Cardiac fibroblast (primary cell): ENCODE data around the gene CTDNEP1.

Experiments used
- DNase-seq, 2 donors: peaks; one replicate each; pipeline versions ENCODE4 v3.0.0 to v3.0.0-alpha.2; 2010; ENCODE audit warnings: low read depth in 2 of 2
- H3K4me3 ChIP-seq, 2 donors: replicated peaks in 1 of 2; 1 replicate in 1 of 2; 2 replicates in 1 of 2; pipeline ENCODE4 v1.5.1; 2011; ENCODE audit warnings: low read depth in 2 of 2, low read length in 2 of 2, mild to moderate bottlenecking in 2 of 2, moderate library complexity in 1 of 2
- TF ChIP-seq, protein P1 (sequence below): IDR thresholded peaks from one replicate; pipeline ENCODE4 v1.5.1; 2011; ENCODE audit warnings: low read depth, mild to moderate bottlenecking, low read length, inconsistent platforms

The CTDNEP1 gene

GRCh38 chr17:7222093-7222971 is 29.2 kb downstream of the CTDNEP1 start:
- TF ChIP-seq, protein P1, sequence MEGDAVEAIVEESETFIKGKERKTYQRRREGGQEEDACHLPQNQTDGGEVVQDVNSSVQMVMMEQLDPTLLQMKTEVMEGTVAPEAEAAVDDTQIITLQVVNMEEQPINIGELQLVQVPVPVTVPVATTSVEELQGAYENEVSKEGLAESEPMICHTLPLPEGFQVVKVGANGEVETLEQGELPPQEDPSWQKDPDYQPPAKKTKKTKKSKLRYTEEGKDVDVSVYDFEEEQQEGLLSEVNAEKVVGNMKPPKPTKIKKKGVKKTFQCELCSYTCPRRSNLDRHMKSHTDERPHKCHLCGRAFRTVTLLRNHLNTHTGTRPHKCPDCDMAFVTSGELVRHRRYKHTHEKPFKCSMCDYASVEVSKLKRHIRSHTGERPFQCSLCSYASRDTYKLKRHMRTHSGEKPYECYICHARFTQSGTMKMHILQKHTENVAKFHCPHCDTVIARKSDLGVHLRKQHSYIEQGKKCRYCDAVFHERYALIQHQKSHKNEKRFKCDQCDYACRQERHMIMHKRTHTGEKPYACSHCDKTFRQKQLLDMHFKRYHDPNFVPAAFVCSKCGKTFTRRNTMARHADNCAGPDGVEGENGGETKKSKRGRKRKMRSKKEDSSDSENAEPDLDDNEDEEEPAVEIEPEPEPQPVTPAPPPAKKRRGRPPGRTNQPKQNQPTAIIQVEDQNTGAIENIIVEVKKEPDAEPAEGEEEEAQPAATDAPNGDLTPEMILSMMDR, result no peak
- no peak for DNase-seq
- H3K4me3 ChIP-seq, result no peak overlapping the region

GRCh38 chr17:7221278-7222092 is 30.0 kb downstream of the CTDNEP1 start:
- DNase-seq, result no peak
- TF ChIP-seq, protein P1, result no peak
- peak overlapping the region; percentile 78 to 86 for H3K4me3 ChIP-seq

DNA sequence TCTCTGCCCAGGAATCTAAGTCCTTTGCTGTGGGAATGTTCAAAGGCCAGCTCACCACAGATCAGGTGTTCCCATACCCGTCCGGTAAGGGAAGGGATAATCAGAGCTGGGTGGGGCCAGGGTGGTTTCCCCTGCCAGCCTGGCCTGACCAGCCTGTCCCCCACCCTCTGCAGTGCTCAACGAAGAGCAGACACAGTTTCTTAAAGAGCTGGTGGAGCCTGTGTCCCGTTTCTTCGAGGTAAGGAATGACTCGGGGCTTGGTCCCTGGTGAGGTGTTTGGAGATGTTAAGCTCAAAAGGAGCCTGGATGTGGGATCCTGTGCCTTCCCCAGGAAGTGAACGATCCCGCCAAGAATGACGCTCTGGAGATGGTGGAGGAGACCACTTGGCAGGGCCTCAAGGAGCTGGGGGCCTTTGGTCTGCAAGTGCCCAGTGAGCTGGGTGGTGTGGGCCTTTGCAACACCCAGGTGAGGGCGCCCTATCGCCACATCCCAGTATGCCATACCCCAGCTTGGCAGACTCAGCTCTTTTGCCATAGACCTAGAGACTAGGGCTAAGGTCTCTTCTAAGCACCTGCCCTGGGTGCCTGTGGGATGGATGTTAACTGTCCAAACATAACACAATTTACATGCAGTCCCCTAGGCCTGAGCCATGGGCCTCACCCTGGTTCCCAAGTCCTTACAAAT is 30.8 kb downstream of the CTDNEP1 start:
- TF ChIP-seq, protein P1, result peak; percentile 53
- H3K4me3 ChIP-seq, result peak overlapping the region; percentile 78 to 86
- peak; percentile 69 to 76 for DNase-seq

DNA sequence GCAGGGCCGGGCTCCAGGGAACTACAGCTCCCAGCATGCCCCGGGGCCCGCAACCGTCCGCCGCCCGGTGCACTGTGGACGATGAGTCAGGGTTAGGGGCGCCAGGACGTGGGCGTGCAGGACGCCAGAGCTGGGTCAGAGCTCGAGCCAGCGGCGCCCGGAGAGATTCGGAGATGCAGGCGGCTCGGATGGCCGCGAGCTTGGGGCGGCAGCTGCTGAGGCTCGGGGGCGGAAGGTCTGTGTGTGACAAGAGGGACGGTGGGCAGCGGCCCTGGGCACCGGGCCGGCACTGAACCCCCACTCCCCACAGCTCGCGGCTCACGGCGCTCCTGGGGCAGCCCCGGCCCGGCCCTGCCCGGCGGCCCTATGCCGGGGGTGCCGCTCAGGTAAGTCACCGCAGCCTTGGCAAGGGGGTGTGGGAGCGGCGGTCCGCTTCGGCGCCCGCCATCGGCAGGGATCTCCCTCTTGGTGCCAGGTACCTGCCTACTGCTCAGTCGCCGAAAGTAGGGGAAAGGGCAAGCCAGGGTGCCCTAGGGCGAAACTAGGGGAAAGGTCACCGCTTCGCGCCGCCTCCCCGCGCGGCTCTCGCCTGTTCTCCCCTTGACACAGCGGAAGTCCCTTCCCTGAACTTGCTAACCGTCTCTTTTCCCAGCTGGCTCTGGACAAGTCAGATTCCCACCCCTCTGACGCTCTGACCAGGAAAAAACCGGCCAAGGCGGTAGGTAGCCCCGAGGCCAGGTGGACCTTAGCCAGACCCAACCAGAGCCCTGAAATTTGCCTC is 31.5 kb downstream of the CTDNEP1 start, which contains the start of the genes ACADVL and DLG4:
Gene ACADVL, plus strand, starts transcription at position 127 of the 781 bp plus-strand sequence. Its CDS starts 47 bp downstream, at position 174.
Gene DLG4, minus strand, starts transcription at position 25 of the 781 bp plus-strand sequence.
- H3K4me3 ChIP-seq, result peak within 1 kb of the TSS; percentile 78 to 86
- peak; percentile 85 to 92 for DNase-seq
- TF ChIP-seq, protein P1, result no peak

DNA sequence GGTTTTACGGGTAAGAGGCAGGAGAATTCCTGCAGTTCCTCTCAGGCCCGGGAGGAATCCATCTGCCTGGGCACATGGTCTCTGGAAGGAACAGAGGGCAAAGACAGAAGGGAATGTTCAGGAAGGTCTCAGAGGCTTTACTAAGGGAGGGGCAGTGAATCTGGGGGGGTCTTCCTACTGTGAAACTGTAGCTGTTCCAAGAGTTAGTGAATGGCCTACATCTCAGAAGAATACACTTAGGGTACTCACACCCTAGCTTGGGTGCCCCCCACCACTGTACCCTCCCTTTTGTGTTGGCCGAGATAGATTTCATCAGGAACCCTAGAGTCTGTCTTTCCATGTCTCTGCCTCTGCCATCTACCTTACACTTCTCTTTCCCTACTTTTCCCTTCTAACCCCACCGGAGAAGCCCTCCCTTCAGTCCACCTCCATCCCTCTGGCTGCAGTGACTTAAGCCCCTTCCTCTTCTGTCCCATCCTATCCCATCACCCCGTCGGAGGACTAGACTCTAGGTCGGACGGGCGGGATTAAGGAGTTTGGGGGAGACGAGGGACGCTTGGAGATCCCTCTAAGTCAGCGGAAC is 32.2 kb downstream of the CTDNEP1 start:
- peak overlapping the region; percentile 78 to 86 for H3K4me3 ChIP-seq
- TF ChIP-seq, protein P1, result no peak
- no peak for DNase-seq
